ENCODE results near the gene TMEM171. TPM values are rescaled to one million over a fixed set of nuclear protein-coding genes. Genes with fewer than 3 reads are reported as not detected.

The TMEM171 gene
- total and polyA plus RNA-seq, 2 of the 4 experiments (the other 2 are of a cell fraction), result 3.0 to 5.1 TPM

DNA sequence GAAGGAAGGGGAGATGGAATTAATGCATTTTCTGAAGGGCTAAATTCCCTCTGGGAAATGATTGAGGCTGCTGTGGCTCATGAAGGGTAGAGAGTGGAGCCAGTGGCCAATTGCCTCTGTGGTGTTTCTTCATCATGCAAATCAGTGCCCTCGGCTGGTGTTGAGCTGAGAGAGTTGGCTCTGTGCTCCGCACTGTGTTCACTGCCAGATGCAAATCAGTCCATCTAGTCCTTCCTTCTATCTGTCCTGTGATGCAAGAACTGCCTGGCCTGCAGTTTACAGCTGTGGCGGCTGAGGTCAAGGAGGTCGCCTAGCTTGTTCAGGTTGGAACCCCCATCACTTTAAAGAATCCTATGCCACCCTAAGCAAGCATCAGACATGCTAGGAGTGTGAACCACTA is 6.0 kb downstream of the TMEM171 start:
- no peak overlapping the region for H3K23ac ChIP-seq (ENCODE audit: low read depth, low read length)
- ChIA-PET CTCF (interaction anchor here (0.5 kb wide), 1 partner anchor 44 kb away, joined by 4 read pairs; no protein-coding TSS in a partner anchor), POLR2A (ENCODE audit: unreplicated experiment) (interaction anchor here (0.6 kb wide), 1 partner anchor 416 kb away, joined by 3 read pairs; no protein-coding TSS in a partner anchor)
- H2AFZ ChIP-seq (replicated peaks; ENCODE audit: low read length, poor library complexity), result no peak overlapping the region
- no peak overlapping the region for H3K14ac ChIP-seq (replicated peaks; ENCODE audit: low read depth, low read length)
- no peaks in the 10 kb centered on the region for H4K20me1 ChIP-seq (ENCODE audit: insufficient read depth, low read length)
- H3K4ac ChIP-seq (ENCODE audit: low read depth, low read length), result no peak overlapping the region
- no peak overlapping the region for H2BK5ac ChIP-seq (ENCODE audit: low read depth, low read length, poor library complexity, severe bottlenecking)
- no peak overlapping the region for H2BK20ac ChIP-seq (ENCODE audit: low read depth, low read length)
- H2AK9ac ChIP-seq (replicated peaks; ENCODE audit: low read depth, low read length, poor library complexity), result no peak overlapping the region
- H2BK15ac ChIP-seq (ENCODE audit: low read depth, low read length), result no peak overlapping the region
- no peak overlapping the region for H2BK120ac ChIP-seq (ENCODE audit: low read depth, low read length)
- ATAC-seq (ENCODE audit: low read depth) (no peak), DNase-seq (no peak)
- no peaks in the 10 kb centered on the region for H3K36me3 ChIP-seq (ENCODE audit: control insufficient read depth, insufficient read depth, low read length)
- H2AK5ac ChIP-seq (ENCODE audit: low read depth, low read length), result no peak overlapping the region
- TF ChIP-seq CHD1 (IDR thresholded peaks at IDR 0.05; ENCODE audit: low read depth, low read length), result no peak
- no peak for TF ChIP-seq SMC3 (IDR thresholded peaks at IDR 0.05; ENCODE audit: low read depth, low read length)
- no peak for TF ChIP-seq MAZ (IDR thresholded peaks at IDR 0.05; ENCODE audit: borderline replicate concordance, low read depth, low read length)
- no peak for TF ChIP-seq RFX5 (IDR thresholded peaks at IDR 0.05; ENCODE audit: low read depth, low read length)
- no peak for TF ChIP-seq MXI1 (IDR thresholded peaks at IDR 0.05; ENCODE audit: borderline replicate concordance, low read depth, low read length)
- TF ChIP-seq, protein P1, sequence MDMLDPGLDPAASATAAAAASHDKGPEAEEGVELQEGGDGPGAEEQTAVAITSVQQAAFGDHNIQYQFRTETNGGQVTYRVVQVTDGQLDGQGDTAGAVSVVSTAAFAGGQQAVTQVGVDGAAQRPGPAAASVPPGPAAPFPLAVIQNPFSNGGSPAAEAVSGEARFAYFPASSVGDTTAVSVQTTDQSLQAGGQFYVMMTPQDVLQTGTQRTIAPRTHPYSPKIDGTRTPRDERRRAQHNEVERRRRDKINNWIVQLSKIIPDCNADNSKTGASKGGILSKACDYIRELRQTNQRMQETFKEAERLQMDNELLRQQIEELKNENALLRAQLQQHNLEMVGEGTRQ (IDR thresholded peaks at IDR 0.05; ENCODE audit: low read depth, low read length), result no peak
- no peak for TF ChIP-seq RCOR1 (IDR thresholded peaks at IDR 0.05; ENCODE audit: insufficient replicate concordance, low read length)
- TF ChIP-seq RAD21 (IDR thresholded peaks at IDR 0.05; ENCODE audit: low read length), result no peak
- TF ChIP-seq, protein P2, sequence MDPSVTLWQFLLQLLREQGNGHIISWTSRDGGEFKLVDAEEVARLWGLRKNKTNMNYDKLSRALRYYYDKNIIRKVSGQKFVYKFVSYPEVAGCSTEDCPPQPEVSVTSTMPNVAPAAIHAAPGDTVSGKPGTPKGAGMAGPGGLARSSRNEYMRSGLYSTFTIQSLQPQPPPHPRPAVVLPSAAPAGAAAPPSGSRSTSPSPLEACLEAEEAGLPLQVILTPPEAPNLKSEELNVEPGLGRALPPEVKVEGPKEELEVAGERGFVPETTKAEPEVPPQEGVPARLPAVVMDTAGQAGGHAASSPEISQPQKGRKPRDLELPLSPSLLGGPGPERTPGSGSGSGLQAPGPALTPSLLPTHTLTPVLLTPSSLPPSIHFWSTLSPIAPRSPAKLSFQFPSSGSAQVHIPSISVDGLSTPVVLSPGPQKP (IDR thresholded peaks at IDR 0.05; ENCODE audit: borderline replicate concordance, low read depth, low read length), result no peak
- no peak for TF ChIP-seq CEBPB (IDR thresholded peaks at IDR 0.05; ENCODE audit: low read depth, low read length)
- TF ChIP-seq BHLHE40 (IDR thresholded peaks at IDR 0.05; ENCODE audit: low read depth, low read length), result no peak
- TF ChIP-seq, protein P3, sequence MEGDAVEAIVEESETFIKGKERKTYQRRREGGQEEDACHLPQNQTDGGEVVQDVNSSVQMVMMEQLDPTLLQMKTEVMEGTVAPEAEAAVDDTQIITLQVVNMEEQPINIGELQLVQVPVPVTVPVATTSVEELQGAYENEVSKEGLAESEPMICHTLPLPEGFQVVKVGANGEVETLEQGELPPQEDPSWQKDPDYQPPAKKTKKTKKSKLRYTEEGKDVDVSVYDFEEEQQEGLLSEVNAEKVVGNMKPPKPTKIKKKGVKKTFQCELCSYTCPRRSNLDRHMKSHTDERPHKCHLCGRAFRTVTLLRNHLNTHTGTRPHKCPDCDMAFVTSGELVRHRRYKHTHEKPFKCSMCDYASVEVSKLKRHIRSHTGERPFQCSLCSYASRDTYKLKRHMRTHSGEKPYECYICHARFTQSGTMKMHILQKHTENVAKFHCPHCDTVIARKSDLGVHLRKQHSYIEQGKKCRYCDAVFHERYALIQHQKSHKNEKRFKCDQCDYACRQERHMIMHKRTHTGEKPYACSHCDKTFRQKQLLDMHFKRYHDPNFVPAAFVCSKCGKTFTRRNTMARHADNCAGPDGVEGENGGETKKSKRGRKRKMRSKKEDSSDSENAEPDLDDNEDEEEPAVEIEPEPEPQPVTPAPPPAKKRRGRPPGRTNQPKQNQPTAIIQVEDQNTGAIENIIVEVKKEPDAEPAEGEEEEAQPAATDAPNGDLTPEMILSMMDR (conservative IDR thresholded peaks at IDR 0.05; ENCODE audit: low read depth, low read length), result no peak
- TF ChIP-seq MAFK (IDR thresholded peaks at IDR 0.05; ENCODE audit: low read depth, low read length), result no peak
- no peak for TF ChIP-seq POLR2A (IDR thresholded peaks at IDR 0.05; ENCODE audit: low read depth, low read length)
- TF ChIP-seq FOS (IDR thresholded peaks at IDR 0.05; ENCODE audit: low read depth, low read length), result no peak
- TF ChIP-seq NFE2L2 (IDR thresholded peaks at IDR 0.05; ENCODE audit: low read depth, low read length), result no peak
- no peaks in the 10 kb centered on the region for H3K9me3 ChIP-seq (ENCODE audit: control insufficient read depth, insufficient read depth, low read length)
- H3K79me1 ChIP-seq (ENCODE audit: low read depth in 1 of 2, low read length in 2 of 2), result no peaks in the 10 kb centered on the region
- no peak overlapping the region for H3K9ac ChIP-seq (ENCODE audit: low read depth, low read length)
- H3K9me1 ChIP-seq (ENCODE audit: insufficient read depth, low read length), result no peaks in the 10 kb centered on the region
- H3K56ac ChIP-seq (ENCODE audit: extremely low read depth, insufficient read depth, low read length), result no peak overlapping the region
- 82% methylated on average over 2 of the region's 4 CpGs; no CpG with 5 or more reads in 1 of the 2 experiments for WGBS, 2 experiments (ENCODE audit: extremely low coverage in 2 of 2, insufficient read length in 1 of 2)
- no peak overlapping the region for H3K4me2 ChIP-seq (ENCODE audit: low read depth, low read length)
- no TSS peak for BruUV-seq (replicated peaks)
- intact Hi-C loops (cut with micrococcal nuclease) (no loop called here), dilution Hi-C loops (cut with HindIII; ENCODE audit: low sequenced_read_pairs, unreplicated experiment) (no loop called here), in situ Hi-C loops (cut with MboI; ENCODE audit: low sequenced_read_pairs) (no loop called here)
- no peaks in the 10 kb centered on the region for H3K4me1 ChIP-seq (ENCODE audit: control insufficient read depth, insufficient read depth, low read length)
- H3K27ac ChIP-seq (ENCODE audit: insufficient read depth, low read length), result no peak overlapping the region
- no peak overlapping the region for H3K4me3 ChIP-seq (ENCODE audit: insufficient read depth, low read depth, low read length)
- H4K8ac ChIP-seq (ENCODE audit: low read depth in 2 of 2, low read length in 2 of 2), result no peak overlapping the region
- H4K5ac ChIP-seq (ENCODE audit: low read depth, low read length), result no peak overlapping the region
- no peak overlapping the region for H3K18ac ChIP-seq (ENCODE audit: low read depth, low read length)
- no peaks in the 10 kb centered on the region; the same call in 1 of the 2 replicates for H3K27me3 ChIP-seq (ENCODE audit: control insufficient read depth, insufficient read depth, low read length)
- H4K91ac ChIP-seq (ENCODE audit: insufficient read depth, low read depth, low read length), result no peak overlapping the region
